ENCODE measurements around the gene HES3. TPM values are rescaled to one million over a fixed set of nuclear protein-coding genes. Genes with fewer than 3 reads are reported as not detected.
A peak's percentile ranks its signal among the peaks of the same experiment; 100 is the strongest.

HES3 gene
- total RNA-seq, 1 donor from 2014 or later = not detected

DNA sequence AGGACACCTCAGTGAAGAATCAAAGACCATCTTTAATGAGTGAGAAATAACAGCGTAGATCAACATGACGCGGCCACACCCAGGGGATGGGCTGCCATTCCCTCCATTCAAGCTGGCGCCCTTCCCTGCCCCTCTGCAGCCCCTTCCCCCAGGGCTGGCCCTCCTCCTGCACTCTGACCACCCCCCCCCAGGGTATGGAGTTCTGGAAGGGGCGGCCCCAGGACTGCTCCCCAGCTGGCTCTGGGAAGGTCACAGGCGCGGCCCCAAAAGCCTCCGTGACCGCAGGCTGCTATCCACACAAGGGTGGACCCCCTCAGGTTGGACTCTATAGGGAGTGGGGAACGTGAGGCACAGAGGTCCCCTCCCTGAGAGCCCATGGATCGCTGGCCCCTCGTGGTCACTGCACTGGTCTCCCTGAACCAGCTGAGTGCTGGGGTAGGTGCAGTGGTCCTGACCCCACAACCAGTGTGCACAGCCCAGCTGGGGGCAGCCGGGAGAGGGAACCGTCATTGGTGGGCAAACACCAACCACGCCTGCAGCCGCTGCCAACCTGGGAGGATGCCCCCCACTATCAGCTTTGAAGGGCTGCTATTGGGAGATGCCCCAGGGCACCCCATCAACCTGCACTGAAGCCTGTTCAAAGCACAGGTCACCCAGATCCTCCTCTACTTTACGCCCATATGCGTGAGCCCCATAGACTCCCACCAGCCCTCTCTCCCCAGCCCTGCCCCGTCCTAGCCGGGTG is 33.0 kb downstream of the HES3 start:
- no peaks in the 10 kb centered on the region for H3K9me3 Mint-ChIP-seq
- H3K36me3 Mint-ChIP-seq = no peaks in the 10 kb centered on the region
- peak overlapping the region; percentile 85 for H3K27ac Mint-ChIP-seq
- no peak overlapping the region for H3K4me3 Mint-ChIP-seq
- DNase-seq (ENCODE audit: low spot score in 2 of 2, unreplicated experiment in 2 of 2) = no peak
- no peaks in the 10 kb centered on the region for H3K27me3 Mint-ChIP-seq (ENCODE audit: low read depth)
- TF ChIP-seq, protein P1, sequence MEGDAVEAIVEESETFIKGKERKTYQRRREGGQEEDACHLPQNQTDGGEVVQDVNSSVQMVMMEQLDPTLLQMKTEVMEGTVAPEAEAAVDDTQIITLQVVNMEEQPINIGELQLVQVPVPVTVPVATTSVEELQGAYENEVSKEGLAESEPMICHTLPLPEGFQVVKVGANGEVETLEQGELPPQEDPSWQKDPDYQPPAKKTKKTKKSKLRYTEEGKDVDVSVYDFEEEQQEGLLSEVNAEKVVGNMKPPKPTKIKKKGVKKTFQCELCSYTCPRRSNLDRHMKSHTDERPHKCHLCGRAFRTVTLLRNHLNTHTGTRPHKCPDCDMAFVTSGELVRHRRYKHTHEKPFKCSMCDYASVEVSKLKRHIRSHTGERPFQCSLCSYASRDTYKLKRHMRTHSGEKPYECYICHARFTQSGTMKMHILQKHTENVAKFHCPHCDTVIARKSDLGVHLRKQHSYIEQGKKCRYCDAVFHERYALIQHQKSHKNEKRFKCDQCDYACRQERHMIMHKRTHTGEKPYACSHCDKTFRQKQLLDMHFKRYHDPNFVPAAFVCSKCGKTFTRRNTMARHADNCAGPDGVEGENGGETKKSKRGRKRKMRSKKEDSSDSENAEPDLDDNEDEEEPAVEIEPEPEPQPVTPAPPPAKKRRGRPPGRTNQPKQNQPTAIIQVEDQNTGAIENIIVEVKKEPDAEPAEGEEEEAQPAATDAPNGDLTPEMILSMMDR (IDR thresholded peaks at IDR 0.05; ENCODE audit: unreplicated experiment) = no peak
- peaks cover 26% of the 10 kb centered on the region for H3K4me1 Mint-ChIP-seq

DNA sequence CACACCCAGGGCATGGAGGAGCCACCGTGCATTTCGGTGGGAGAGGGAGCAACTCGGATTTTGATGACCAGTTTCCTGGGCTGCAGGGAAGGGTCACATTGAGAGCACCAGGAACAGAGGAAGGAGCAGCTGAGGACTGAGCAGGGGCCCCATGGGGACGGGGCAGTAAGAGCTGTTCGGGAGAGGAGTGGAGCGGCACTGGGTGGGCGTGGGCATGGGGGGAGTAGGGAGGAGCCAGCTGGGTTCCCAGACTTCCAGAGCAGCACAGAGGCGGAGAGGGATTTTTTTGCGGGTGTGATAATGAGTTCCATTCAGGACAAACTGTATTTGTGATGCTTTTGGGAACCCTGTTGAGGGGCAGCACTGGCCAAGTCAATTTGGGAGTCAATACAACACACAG is 34.3 kb downstream of the HES3 start:
- Mint-ChIP-seq H3K27ac (no peak overlapping the region), H3K4me1 (peaks cover 13% of the 10 kb centered on the region), H3K9me3 (no peaks in the 10 kb centered on the region), H3K27me3 (ENCODE audit: low read depth) (no peaks in the 10 kb centered on the region), H3K4me3 (no peak overlapping the region), H3K36me3 (no peaks in the 10 kb centered on the region)
- no peak for DNase-seq (ENCODE audit: low spot score in 2 of 2, unreplicated experiment in 2 of 2)
- TF ChIP-seq, protein P1 (IDR thresholded peaks at IDR 0.05; ENCODE audit: unreplicated experiment) = no peak

DNA sequence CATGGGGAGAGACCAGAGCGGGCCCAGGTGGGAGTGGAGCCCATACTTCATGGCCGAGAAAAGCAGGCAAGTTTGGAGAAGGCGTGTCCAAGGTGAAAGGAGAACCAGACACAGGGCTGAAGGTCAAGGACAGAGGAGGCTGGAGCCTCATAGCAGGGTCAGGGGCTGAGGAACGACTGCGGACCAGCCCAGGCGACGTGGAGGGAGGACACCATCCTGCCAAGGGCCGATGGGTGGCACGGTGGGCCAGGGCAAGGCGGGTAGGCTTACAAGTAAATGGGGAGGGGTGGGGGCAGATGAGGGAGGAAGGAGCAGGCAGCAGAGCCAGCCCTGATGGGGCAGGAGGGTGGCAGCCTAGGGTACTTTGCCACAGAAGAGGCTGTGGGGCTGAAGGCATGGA is 35.1 kb downstream of the HES3 start:
- no peak for DNase-seq (ENCODE audit: low spot score in 2 of 2, unreplicated experiment in 2 of 2)
- TF ChIP-seq, protein P1 (IDR thresholded peaks at IDR 0.05; ENCODE audit: unreplicated experiment) = no peak
- H3K36me3 Mint-ChIP-seq = no peaks in the 10 kb centered on the region
- H3K9me3 Mint-ChIP-seq = no peaks in the 10 kb centered on the region
- H3K4me1 Mint-ChIP-seq = peaks cover 9% of the 10 kb centered on the region
- no peaks in the 10 kb centered on the region for H3K27me3 Mint-ChIP-seq (ENCODE audit: low read depth)
- no peak overlapping the region for H3K4me3 Mint-ChIP-seq
- no peak overlapping the region for H3K27ac Mint-ChIP-seq

DNA sequence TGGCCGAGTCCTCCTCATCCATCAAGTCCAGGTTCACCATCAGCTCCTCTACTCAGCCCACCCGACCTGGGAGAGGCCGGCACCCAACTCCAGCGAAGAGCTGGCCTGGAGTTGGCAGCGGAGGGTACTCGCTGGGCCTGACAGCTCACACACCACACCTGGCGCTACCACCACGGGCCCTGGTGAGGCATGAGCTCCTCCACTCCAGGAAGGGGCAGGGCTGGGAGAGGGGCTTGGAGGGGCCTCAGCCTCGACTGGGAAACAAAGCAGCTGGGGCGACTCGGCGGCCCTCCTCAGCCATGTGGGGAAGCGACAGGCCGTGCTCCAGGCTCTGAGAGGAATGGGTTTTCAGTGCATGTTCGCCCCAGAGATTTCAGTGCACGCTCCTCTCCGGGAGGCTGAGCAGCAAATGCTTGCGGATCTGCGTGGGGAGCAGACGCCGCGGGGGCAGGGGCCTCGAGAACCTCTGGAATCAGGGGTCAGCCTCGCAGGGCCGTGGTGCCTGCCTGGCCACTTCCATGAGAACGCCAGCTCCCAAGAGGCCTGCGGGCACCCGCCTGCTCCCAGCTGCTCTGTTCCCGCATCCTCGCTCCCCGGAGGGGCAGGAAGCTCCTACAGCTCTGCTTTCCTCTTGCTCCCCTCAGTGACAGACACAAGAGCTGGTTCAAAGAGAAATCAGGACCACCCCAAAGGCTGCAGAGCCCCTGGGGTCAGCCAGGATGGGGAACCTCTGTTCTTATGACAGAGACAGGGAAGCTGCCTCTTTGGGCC is 35.8 kb downstream of the HES3 start:
- no peak for DNase-seq (ENCODE audit: low spot score in 2 of 2, unreplicated experiment in 2 of 2)
- Mint-ChIP-seq H3K27ac (no peak overlapping the region), H3K9me3 (no peaks in the 10 kb centered on the region), H3K4me3 (no peak overlapping the region), H3K27me3 (ENCODE audit: low read depth) (no peaks in the 10 kb centered on the region), H3K4me1 (peaks cover 9% of the 10 kb centered on the region), H3K36me3 (no peaks in the 10 kb centered on the region)
- TF ChIP-seq, protein P1 (IDR thresholded peaks at IDR 0.05; ENCODE audit: unreplicated experiment) = no peak

DNA sequence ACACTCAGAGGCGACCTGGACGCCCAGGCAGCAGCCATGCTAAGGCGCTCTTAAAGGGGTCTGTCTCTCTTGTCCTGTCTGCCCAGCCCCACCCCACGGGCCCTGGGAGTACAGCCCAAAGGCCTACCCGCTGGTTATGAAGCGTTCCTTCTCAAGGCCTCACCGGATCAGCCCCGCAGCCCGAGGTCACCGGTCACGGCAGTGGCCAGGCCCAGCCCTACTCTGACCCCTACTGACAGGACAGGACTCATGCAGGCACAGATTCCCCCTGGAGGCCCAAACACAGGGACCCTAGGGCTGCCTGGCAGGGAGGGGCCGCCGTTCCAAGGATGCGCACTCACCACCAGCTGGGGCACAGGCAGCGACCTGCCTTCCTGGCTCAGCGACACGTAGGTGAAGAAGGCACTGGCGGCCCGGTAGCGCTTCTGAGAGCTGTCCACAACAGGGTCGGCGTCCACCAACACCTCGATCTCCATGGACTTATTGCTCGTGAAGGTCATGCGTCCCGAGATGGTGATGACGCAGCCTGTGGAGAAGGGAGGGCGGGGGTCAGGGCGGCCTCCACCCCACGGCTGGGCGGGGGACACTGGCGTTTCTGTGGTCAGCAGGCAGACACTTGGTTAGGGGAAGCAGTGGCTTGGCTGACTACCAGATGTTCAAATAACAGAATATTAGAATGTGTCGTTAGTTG is 36.9 kb downstream of the HES3 start:
- Mint-ChIP-seq H3K27ac (no peak overlapping the region), H3K4me3 (no peak overlapping the region), H3K4me1 (peaks cover 8% of the 10 kb centered on the region), H3K9me3 (no peaks in the 10 kb centered on the region), H3K27me3 (ENCODE audit: low read depth) (no peaks in the 10 kb centered on the region), H3K36me3 (no peaks in the 10 kb centered on the region)
- DNase-seq (ENCODE audit: low spot score in 2 of 2, unreplicated experiment in 2 of 2) = no peak
- TF ChIP-seq, protein P1 (IDR thresholded peaks at IDR 0.05; ENCODE audit: unreplicated experiment) = peak; percentile 14

Data from mesothelial cell of epicardium (in vitro differentiated cells).